ENCODE results near the gene DYNLL2. TPM values are rescaled to one million over a fixed set of nuclear protein-coding genes. Genes with fewer than 3 reads are reported as not detected.
"Not testable (repeated sequence)": the region's sequence is repeated elsewhere in the genome, so short reads cannot be mapped to it uniquely, and the experiment has no call there.

DYNLL2 gene
- total RNA-seq, 1 donor from 2014 or later = 11.9 TPM

DNA sequence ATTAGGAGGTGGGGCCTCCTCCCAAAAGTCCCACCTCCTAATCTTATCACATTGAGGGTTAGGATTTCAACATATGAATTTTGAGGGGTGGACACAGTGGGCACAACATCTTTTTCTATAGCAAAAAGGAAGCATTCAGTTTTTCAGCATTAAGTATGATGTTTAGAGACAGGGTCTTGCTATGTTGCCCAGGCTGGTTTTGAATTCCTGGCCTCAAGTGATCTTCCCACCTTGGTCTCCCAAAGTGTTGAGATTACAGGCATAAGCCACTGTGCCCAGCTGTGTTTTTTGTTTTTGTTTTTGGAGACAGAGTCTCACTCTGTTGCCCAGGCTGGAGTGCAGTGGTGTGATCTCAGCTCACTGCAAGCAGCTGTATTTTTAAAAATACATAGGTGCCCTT lies 18.7 kb downstream of the DYNLL2 start:
- not testable (repeated sequence) for DNase-seq (ENCODE audit: low read depth, low spot score)

DNA sequence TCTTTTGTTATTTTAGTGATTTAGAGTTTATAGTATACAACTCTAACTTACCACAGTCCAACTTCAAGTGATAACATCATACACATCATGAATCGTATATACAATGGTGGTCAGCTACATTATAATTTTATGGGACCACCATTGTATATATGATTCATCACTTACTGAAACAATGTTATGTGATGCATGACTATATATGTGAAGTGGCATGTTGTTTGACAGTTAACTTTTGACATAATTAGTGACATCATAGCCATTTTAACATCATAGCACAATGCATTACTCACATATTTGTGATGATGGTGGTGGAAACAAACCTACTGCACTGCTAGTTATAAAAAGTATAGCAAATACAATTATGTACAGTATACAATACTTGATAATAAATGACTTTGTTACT lies 21.9 kb downstream of the DYNLL2 start:
- no peak for DNase-seq (ENCODE audit: low read depth, low spot score)

GRCh38 chr17:58107306-58107705 lies 24.1 kb downstream of the DYNLL2 start:
- DNase-seq (ENCODE audit: low read depth, low spot score) = no peak

DNA sequence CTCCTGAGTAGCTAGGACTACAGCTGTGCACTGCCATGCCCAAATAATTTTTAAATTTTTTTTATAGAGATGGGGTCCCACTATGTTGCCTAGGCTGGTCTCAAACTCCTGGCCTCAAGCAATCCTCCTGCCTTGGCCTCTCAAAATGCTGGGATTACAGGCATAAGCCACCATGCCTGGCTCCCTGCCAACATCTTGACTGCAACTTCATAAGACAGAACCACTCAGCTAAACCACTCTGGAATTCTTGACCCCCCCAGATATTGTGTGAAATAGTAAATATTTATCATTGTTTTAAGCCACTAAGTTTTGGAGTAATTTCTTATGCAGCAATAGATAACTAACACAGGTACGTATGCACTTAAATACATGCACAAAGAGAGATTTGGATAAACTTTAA lies 26.0 kb downstream of the DYNLL2 start:
- DNase-seq (ENCODE audit: low read depth, low spot score) = no peak

DNA sequence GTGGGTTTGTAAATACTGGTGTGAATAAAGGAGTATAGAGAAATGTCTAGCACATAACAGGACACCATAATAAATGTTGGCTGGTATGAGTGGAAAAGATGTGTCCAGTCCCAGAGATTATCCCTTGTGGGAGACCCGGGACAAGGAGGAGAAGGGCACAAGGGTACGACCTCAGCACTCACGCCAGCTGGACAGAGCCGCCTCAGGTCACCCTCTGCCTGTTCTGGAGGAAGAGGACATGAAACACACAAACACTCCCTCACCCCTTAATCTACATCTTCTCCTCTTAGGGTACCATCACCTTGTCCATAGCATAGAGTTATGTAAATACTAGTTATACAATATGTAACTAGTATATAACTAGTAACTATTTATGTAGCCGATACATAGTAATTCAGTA lies 26.8 kb downstream of the DYNLL2 start:
- no peak for DNase-seq (ENCODE audit: low read depth, low spot score)

GRCh38 chr17:58111676-58112075 lies 28.5 kb downstream of the DYNLL2 start:
- no peak for DNase-seq (ENCODE audit: low read depth, low spot score)

- no peak for DNase-seq (ENCODE audit: low read depth, low spot score)
Observed at GRCh38 chr17:58112970-58113631, 29.9 kb downstream of the DYNLL2 start.

DNA sequence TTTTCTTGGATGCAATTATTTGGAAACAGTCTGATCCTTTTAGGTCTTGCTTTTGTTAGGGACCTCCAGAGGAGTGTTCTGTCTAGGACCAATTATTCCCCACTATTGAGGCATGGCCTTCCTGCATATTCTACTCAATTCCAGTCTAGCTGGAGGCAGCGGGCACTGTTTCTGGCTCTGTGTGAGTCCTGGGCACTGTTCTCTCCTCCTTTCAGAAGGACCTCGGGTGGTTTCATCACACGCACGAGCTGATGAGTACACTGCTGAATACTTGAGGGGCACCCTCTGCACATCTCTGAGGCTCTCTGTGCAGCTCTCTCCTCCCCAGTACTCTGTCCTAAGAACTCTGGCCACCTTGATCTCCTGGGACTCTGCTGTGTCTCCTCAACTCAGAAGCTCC lies 30.7 kb downstream of the DYNLL2 start:
- no peak for DNase-seq (ENCODE audit: low read depth, low spot score)

- DNase-seq (ENCODE audit: low read depth, low spot score) = no peak
Observed at GRCh38 chr17:58117382-58117781, 34.2 kb downstream of the DYNLL2 start.

- DNase-seq (ENCODE audit: low read depth, low spot score) = no peak
Observed at GRCh38 chr17:58119491-58119890, 36.3 kb downstream of the DYNLL2 start.

DNA sequence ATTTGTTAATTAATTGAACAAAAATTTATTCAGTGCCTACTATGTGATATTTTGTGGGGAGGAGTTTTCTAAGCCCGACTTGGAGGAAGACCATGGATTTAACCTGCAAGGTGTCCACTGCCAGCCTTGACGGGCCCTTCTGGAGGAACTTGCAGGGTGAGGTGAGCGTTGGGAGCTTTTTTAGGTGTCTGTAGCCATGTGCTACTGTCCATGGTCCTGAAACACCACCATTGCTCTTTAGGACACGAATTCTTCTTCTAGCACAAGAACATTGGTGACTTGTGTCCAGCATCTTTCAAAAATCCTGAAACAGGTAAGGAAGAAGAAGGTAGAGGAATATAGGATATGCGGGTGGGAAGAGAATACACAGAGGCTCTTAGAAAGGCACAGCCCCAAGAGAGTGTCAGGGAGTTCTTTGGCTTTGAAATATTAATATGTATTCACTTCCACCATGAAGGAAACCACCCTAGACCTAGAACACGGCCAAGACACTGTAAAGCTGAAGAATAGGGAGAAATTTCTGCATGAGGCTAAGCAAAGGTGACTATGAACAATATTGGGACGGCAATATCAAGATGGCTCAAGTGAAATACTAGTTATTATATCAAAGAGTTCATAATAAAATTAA lies 37.1 kb downstream of the DYNLL2 start:
- peak; percentile 15 for DNase-seq (ENCODE audit: low read depth, low spot score)

DNA sequence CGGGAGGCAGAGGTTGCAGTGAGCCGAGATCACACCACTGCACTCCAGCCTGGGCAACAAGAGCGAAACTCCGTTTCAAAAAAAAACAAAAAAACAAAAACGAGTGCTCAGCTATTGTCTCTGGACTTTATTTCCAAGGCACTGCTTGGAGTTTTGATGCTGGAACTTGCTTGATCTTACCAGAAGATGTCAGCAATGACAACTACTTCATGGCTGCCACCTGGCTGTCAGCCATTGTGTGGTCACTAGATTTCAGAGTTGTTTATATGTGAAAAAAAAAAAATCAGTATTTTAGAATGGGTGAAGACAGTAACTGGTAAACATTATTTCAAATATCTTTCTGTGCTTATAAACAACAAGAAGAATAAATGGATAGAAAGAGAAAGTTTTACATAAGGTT lies 38.7 kb downstream of the DYNLL2 start:
- DNase-seq (ENCODE audit: low read depth, low spot score) = no peak

DNA sequence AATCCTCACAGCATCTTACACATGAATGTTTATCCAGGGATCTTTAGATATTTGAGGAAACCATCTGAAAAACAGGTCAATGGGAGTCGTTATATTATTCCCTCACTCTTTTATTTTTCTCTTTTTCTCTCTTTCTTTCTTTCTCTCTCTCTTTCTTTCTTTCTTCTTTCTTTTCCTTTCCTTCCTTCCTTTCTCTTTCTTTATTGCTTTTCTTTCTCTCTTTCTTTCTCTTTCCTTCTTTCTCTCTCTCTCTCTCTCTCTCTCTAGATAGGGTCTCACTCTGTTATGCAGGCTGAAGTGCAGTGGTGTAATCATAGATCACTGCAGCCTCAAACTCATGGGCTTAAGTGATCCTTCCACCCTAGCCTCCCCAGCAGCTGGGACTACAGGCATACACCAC lies 44.6 kb downstream of the DYNLL2 start:
- DNase-seq (ENCODE audit: low read depth, low spot score) = no peak

DNA sequence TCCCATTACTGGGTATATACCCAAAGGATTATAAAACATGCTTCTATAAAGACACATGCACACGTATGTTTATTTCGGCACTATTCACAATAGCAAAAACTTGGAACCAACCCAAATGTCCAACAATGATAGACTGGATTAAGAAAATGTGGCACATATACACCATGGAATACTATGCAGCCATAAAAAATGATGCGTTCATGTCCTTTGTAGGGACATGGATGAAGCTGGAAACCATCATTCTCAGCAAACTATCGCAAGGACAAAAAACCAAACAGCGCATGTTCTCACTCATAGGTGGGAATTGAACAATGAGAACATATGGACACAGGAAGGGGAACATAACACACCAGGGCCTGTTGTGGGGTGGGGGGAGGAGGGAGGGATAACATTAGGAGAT lies 49.5 kb downstream of the DYNLL2 start:
- not testable (repeated sequence) for DNase-seq (ENCODE audit: low read depth, low spot score)

DNA sequence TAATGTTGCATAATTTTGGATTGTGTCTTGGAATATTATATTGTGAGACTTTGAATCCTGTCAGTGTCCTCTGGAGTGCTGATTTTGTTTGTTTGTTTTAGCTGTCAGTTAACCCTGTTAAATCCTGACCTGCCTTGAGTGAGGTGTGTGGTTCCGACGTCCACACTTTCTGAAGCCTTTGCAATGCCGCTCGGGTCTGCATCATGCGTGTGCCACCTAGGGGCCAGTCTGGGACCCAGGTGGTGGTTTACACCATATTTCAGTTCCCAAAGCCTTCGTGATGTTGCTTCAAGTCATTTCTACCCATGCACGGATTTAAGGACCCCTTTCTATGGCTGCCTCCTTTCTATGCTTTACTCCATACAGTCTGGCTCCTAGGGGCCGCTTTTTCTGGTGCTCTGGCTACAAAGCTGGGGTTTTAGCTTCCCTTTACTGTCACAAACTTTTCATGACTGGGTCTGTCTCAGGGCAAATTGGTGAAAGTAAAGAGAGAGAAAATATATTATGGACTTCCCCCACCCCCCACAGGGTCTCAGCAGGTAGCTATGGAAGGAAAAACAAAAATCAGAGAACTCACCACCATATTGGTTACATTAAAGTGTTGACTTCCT lies 53.6 kb downstream of the DYNLL2 start:
- no peak for DNase-seq (ENCODE audit: low read depth, low spot score)

GRCh38 chr17:58141505-58141904 lies 58.3 kb downstream of the DYNLL2 start:
- no peak for DNase-seq (ENCODE audit: low read depth, low spot score)

DNA sequence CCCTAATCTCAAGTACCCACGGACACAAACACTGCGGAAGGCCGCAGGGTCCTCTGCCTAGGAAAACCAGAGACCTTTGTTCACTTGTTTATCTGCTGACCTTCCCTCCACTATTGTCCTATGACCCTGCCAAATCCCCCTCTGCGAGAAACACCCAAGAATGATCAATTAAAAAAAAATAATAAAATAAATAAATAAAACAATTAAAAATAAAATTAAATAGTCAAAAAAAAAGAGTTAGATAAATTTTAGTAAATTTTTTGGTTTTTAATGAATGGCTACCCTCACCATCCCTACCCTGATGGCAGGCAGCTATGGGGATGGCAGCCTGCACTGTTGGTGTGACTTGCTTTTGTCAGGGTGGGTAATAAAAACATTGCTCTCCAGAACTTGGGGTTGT lies 60.1 kb downstream of the DYNLL2 start:
- not testable (repeated sequence) for DNase-seq (ENCODE audit: low read depth, low spot score)

- DNase-seq (ENCODE audit: low read depth, low spot score) = no peak
Observed at GRCh38 chr17:58144801-58145200, 61.6 kb downstream of the DYNLL2 start.

Other genes starting within 250 kb of the DYNLL2 start
- 34.4 and 46.7 TPM in 2 replicates for gene MRPS23, start 233.4 kb upstream of the DYNLL2 start, total RNA-seq
- 4.4 and 5.2 TPM in 2 replicates for gene CUEDC1, start 128.0 kb upstream of the DYNLL2 start, total RNA-seq
- 31.1 and 39.1 TPM in 2 replicates for gene VEZF1, start 95.2 kb upstream of the DYNLL2 start, total RNA-seq
- gene SRSF1, start 76.2 kb upstream of the DYNLL2 start, total RNA-seq = 532 and 769 TPM in 2 replicates
- not detected in 2 replicates for gene OR4D1, start 65.0 kb downstream of the DYNLL2 start, total RNA-seq
- gene OR4D2, start 83.6 kb downstream of the DYNLL2 start, total RNA-seq = not detected in 2 replicates
- gene EPX, start 109.3 kb downstream of the DYNLL2 start, total RNA-seq = not detected in 2 replicates
- gene MKS1, start 135.8 kb downstream of the DYNLL2 start, total RNA-seq = 13.8 and 17.0 TPM in 2 replicates
- not detected in 2 replicates for gene LPO, start 155.2 kb downstream of the DYNLL2 start, total RNA-seq
- gene MPO, start 197.5 kb downstream of the DYNLL2 start, total RNA-seq = under 0.01 TPM in 1 of 2 replicates, not detected in the other
- gene TSPOAP1, start 245.4 kb downstream of the DYNLL2 start, total RNA-seq = not detected in 2 replicates

All from pulmonary artery endothelial cell (primary cell).